Frontal cortex (tissue), 4 donors: Measurements from ENCODE around the gene EFNA5. TPM values are rescaled to one million over a fixed set of nuclear protein-coding genes. Genes with fewer than 3 reads are reported as not detected.
"Not testable (repeated sequence)": the region's sequence is repeated elsewhere in the genome, so short reads cannot be mapped to it uniquely, and the experiment has no call there.

ENCODE experiments used
- DNase-seq, 2 donors: peaks; one replicate each; pipeline ENCODE4 v3.0.0; 2012; ENCODE audit warnings: low spot score in 2 of 2
- FAIRE-seq: peaks from 2 replicates; lab custom pipeline; 2012; peaks lifted over from hg19 to GRCh38; lab: Jason Lieb, UNC
- total RNA-seq: library from RNA; depleted of rRNA; stranded (reverse); fragments of >200 nt; gene quantifications from one replicate; pipeline ENCODE4 v1.2.3, GENCODE V29; 2014
- donor health status: control.
- donor health status: control.
- donor health status: control.

The EFNA5 gene
- total RNA-seq, 1 donor from 2014 or later: 13.5 TPM

GRCh38 chr5:107455111-107455544, 215.6 kb downstream of the EFNA5 start:
- no peak for DNase-seq
- no peak for FAIRE-seq

DNA sequence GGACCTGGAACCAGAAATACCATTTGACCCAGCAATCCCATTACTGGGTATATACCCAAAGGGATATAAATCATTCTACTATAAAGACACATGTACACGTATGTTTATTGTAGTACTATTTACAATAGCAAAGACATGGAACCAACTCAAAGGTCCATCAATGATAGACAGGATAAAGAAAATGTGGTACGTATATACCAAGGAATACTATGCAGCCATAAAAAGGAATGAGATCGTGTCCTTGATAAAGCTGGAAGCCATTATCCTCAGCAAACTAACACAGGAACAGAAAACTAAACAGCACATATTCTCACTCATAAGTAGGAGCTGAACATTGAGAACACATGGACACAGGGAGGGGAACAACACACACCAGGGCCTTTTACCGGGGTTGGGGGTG, 218.9 kb downstream of the EFNA5 start:
- DNase-seq, FAIRE-seq: not testable (repeated sequence)

DNA sequence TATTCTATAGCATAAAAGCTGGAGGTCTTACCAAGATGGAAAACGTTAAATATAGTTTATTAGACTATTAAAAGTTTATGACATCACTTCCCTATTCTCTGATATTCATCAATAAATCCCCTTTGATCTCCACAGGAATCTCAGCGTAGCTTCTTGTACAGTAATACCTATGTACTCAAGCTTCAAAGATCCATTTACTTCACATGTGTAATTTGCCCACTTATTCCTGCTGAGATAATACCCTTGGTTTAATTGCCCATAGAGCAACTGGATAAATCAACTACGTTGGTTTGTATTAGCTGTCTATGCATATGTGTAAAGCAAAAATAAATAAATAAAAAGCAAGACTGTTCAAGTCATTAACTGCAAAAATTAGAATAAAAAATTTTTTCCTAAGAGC, 219.7 kb downstream of the EFNA5 start:
- FAIRE-seq: no peak
- no peak for DNase-seq

- no peak for FAIRE-seq
Observed at GRCh38 chr5:107450531-107450930, 220.2 kb downstream of the EFNA5 start.

GRCh38 chr5:107449369-107449768, 221.4 kb downstream of the EFNA5 start:
- FAIRE-seq: no peak
- no peak for DNase-seq

More at GRCh38 chr5:107450531-107450930, 220.2 kb downstream of the EFNA5 start:
- DNase-seq: no peak

DNA sequence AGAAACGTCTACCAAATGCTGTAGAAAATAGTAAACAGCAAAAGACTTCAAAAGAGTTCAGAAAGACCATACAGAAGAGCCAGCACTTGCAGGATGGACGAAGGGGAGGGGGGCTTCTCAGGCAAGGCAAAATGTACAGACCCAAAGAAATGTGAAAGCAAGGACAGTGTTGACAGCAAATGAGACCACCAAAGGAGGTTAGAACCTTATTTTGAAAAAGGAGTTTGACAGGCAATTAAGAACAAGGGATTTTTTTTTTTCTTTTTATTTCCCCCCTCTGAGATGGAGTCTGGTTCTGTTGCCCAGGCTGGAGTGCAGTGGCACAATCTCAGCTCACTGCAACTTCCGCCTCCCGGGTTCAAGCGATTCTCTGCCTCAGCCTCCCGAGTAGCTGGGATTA, 223.2 kb downstream of the EFNA5 start:
- DNase-seq (no peak), FAIRE-seq (no peak)

- no peak for DNase-seq
- no peak for FAIRE-seq
Observed at GRCh38 chr5:107446972-107447371, 223.8 kb downstream of the EFNA5 start.

DNA sequence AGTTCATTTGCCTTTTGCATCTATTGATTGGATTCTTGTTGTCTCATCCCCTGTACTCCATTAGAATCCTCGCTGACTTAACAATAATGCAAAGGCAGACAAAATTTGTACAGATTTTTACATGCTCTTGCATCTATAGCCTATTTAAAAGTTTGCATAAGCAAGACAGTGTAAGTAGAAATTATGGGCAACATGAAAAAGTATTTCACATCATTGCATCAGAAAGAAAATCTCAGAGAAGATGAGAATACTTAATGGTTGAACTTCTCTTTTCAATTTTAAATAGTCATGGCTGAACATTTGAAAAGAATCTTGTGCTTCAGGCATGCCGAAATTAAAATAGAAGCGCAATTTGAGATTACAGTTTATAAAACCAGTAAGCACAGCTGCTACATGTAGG, 226.4 kb downstream of the EFNA5 start:
- DNase-seq (no peak), FAIRE-seq (no peak)

GRCh38 chr5:107443897-107444296, 226.8 kb downstream of the EFNA5 start:
- DNase-seq (no peak), FAIRE-seq (no peak)

GRCh38 chr5:107442452-107442851, 228.3 kb downstream of the EFNA5 start:
- FAIRE-seq (no peak), DNase-seq (no peak)

DNA sequence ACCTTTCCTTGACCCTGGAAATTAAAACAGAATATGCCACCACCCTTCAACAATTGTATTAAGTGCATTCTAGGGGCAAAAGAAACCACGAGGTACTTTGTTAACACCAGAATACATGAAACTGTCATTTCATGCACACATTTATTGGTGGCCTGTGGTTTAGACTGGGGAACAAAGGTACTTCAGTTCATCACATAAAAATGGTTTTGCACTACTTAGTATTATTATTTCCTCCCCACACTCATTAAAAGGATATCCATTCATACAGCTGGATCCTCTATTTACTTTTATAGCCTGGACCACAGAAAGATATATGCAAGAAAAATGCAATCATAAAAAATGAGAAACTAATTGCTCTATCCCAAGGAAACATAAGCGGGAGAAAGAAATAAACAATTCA, 230.9 kb downstream of the EFNA5 start:
- DNase-seq (no peak), FAIRE-seq (no peak)

- no peak for DNase-seq
- no peak for FAIRE-seq
Observed at GRCh38 chr5:107437986-107438510, 232.7 kb downstream of the EFNA5 start.

DNA sequence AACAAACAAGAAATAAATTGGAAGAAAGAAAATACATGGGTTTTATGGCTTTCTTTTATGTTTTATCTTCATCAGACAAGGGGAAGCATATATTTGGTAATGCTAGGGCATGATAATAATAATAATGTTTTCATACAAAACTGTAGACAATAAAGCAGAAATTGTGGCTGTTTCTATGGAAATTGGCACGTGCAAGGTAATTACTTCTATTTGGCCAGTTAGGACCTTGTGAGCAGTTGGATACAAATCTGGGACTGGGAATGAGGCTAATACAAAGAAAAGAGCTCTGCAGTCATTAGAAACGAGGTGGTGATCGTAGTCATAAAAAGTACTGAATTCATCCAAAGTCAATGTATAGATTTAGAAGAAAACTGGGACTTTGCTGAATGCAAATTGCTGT, 233.6 kb downstream of the EFNA5 start:
- FAIRE-seq: no peak
- DNase-seq: no peak

DNA sequence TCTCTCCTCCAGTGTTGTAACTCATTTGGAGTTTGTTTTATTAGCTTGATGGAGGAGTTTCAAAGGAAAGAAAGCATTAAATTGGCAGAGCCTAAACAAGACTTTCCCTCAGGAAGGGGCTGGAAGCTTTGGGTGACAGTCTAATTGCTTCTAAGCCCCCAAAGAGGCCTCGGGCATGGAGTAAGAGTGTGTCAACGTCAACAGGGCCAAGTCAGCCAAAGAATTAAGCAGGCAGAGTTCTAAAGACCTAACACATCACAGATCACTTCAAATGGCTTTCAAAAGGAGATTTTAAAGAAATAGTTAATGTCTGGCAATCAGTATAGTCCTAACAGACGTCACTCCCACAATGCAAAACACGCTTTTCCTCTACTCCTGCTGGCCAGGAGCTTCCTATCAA, 234.5 kb downstream of the EFNA5 start:
- no peak for DNase-seq
- FAIRE-seq: no peak

DNA sequence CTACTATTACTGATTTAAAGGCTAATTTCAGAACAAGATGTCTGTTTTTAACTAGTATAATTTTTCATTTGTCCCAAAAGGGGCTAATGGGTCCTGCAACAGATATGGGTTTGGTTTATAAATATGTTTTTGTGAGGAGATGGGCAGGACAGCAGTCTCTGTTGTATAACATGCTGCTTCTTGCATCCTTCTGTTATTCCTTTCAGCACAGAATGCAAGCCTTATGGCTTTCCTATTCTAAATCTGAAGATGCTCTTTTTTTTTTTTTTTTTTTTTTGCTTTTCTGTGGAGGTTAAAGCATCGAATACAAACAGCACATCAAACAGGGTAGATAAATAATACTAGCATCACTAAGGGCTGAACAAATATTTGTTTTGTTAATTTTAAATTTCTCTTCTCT, 235.7 kb downstream of the EFNA5 start:
- DNase-seq: no peak
- FAIRE-seq: no peak

DNA sequence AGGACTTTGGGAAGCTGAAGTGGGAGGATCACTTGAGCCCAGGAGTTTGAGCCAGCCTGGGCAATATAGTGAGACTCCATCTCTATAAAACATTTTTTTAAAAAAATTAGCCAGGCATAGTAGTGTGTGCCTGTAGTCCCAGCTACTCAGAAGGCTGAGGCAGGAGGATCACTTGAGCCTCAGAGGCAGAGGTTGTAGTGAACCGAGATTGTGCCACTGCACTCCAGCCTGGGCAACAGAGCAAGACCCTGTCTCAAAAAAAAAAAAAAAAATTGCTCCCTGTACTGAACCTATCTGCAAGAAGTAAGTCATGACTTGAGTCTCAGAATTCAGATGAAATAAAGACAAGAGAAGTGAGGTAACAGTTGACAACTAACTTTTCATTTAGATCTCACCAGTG, 237.1 kb downstream of the EFNA5 start:
- not testable (repeated sequence) for FAIRE-seq, DNase-seq

GRCh38 chr5:107431998-107432397, 238.7 kb downstream of the EFNA5 start:
- DNase-seq (no peak), FAIRE-seq (no peak)

DNA sequence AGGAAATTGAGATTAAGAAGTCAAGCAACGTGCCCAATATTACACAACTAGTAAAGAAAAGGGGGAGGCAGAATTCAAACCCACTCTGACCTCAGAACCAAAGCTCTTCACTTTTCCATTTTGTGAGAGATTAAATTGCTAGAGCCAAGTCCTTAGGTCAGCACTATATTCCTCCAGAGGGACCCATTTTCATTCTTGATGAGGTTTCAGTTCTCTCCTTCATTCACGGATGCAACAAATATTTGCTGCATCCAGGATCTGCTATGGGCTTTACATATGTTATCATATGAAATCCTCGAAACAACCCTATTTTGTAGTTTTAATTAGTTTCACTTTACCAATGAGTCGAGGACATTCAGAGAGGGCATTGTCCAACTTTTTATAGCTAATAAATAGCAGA, 239.2 kb downstream of the EFNA5 start:
- no peak for FAIRE-seq
- no peak for DNase-seq

DNA sequence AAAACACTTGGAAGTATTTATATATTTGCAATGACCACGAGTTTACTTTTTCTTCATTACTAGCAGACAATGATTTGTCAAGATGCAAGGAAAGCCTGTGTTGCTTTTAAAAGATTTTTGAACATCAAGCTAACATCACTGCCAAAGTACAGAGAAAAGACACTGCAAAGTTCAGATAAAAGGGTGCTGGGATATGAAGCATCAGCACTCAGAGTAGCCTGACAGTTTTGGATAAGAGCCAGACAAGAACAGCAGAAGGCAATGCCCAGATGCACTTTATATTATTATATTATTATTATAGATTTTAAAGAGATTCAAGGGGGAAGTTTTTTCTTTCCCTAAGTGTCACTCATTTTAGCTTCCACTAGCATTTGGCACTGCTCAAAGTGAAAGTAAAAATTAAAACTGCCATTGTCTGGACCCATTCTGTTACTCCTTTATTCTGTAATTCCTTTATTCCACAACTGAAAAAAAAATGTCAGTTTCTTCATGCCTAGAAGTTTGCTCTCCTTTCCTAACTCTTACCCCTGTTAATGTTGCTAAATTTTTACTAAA, 240.6 kb downstream of the EFNA5 start:
- DNase-seq: no peak
- FAIRE-seq: no peak

DNA sequence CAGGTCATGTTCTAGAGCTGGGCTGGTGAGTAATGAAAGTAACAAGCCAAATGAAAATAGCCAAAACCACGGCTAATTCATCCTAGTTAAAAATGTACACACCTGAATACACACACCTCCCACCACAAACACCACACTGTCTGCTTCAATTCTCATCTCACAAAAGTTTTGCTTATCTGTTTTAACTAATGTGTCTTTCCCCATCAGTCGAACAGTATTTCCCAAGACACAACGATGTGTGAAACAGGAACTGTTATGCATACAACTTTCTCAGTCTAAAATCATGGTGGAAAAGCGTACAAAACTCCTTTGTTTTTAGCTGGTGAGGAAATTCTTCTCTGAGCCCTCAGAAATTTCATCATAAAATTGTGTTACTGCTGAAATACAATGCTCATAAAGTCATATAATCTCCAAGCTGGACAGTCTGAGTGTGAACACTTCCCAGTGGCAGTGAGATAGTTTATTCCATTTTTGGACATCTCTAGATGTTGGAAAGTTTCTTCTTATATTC, 242.4 kb downstream of the EFNA5 start:
- no peak for FAIRE-seq

DNA sequence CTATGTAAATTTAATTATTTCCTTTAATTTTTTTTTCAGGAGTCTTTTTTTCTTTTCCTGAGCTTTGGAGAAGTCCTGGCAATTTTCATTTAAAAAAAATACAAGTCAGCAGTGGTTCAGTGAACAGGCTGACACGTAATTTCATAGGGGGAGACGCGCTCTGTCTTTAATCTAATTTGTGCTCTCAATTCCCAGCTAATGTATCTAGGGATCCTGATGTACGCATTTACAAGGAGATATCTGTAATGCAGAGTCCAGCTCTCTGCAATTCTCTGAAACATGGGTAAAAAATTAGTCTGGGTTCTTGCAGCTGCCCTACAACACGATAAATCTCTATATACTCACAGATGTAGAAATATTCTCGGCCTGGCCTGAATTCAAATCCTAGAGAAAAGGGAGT, 243.9 kb downstream of the EFNA5 start:
- FAIRE-seq: no peak
- DNase-seq: no peak

More for the DNA sequence above, 242.4 kb downstream of the EFNA5 start:
- DNase-seq: no peak

DNA sequence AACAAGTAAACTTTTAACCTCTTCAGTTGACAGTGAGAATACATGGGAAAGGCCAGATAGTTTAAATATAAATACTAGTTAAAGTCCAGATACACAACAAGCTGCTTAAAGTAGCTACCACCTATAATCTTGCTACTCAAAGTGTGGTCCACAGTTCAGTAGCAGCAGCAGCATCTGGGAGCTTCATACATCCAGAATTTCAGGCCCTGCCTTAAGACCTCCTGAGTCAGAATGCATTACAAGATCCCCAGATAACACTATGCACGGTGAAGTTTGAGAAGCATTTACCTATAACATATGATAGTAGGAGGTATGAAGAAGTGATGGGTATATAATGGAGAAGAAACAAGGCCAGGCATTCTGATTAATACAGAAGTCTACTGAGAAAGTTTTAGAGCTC, 244.5 kb downstream of the EFNA5 start:
- FAIRE-seq (no peak), DNase-seq (no peak)
